HCT116 (cell line): Measurements from ENCODE around the gene FAM83F. TPM values are rescaled to one million over a fixed set of nuclear protein-coding genes. Genes with fewer than 3 reads are reported as not detected.

Experiments used
- ATAC-seq: fragments of 200-7000 bp; cut with Tn5 transposase; 2 replicates; pipeline ENCODE4 v1.9.1; 2020; ENCODE audit warnings: mild to moderate bottlenecking, moderate library complexity
- BruUV-seq: library from RNA; stranded (reverse); fragments of 400-500 nt; replicated peaks from 2 replicates; lab custom pipeline; 2021; lab: Mats Ljungman, UMichigan
- CTCF ChIA-PET: fragments of 300-600 bp; sonication (Branson Sonifier 250); formaldehyde crosslinking; loops from one replicate; lab custom pipeline; 2021; ENCODE audit warnings: antibody characterized with exemption; lab: Charles Lee
- POLR2A ChIA-PET: fragments of 300-600, 350-600 bp; sonication (Branson Sonifier 250); formaldehyde crosslinking; loops from one replicate; lab custom pipeline; 2021; ENCODE audit warnings: antibody characterized with exemption; lab: Charles Lee
- RAD21 ChIA-PET, 2 experiments: fragments of 300-600 bp; sonication (Branson Sonifier 250); formaldehyde crosslinking; loops; one replicate each; lab custom pipeline; 2023; ENCODE audit warnings: low total read pairs in 2 of 2; ENCODE audit not compliant: uncharacterized antibody in 2 of 2, unreplicated experiment in 2 of 2, low non-redundant PET in 1 of 2; lab: Charles Lee
- DNase-seq: peaks from one replicate; pipeline ENCODE4 v3.0.0-alpha.2; 2010; ENCODE audit warnings: low read depth, low spot score
- H2AFZ ChIP-seq: fragments of 200-600 bp; shearing (Covaris generic), sonication (generic); 2 replicates; pipeline ENCODE4 v1.6.1; 2017; ENCODE audit warnings: low read depth, mixed run types, mixed read lengths, antibody characterized with exemption, low read length; ENCODE audit not compliant: poor library complexity, severe bottlenecking
- H3K27ac ChIP-seq: 2 replicates; pipeline ENCODE4 v1.5.1; 2012; ENCODE audit warnings: low read depth, low read length
- H3K27me3 ChIP-seq: fragments of 200-600 bp; sonication (generic); 2 replicates; pipeline ENCODE4 v1.6.1; 2016; ENCODE audit warnings: mixed run types, low read length, mixed read lengths; ENCODE audit not compliant: insufficient read depth
- H3K36me3 ChIP-seq, 2 experiments: fragments of 200-500 bp in 1 of 2; fragments of 200-600 bp in 1 of 2; sonication (Bioruptor generic) in 1 of 2; sonication (generic) in 1 of 2; 2 replicates each; pipeline versions ENCODE4 v1.5.1 to v1.6.1; 2014 to 2016; ENCODE audit warnings: low read length in 2 of 2, inconsistent platforms in 1 of 2, mixed read lengths in 1 of 2, mixed run types in 1 of 2; ENCODE audit not compliant: insufficient read depth in 2 of 2, control insufficient read depth in 1 of 2
- H3K4me1 ChIP-seq, 2 experiments: fragments of 200-600 bp in 1 of 2; sonication (generic) in 1 of 2; 2 replicates each; pipeline versions ENCODE4 v1.5.1 to v1.6.1; 2012 to 2017; ENCODE audit warnings: low read length in 2 of 2, inconsistent platforms in 1 of 2, mild to moderate bottlenecking in 1 of 2, mixed read lengths in 1 of 2, mixed run types in 1 of 2, moderate library complexity in 1 of 2; ENCODE audit not compliant: insufficient read depth in 2 of 2, control insufficient read depth in 1 of 2
- H3K4me2 ChIP-seq: fragments of 200-600 bp; sonication (generic); 2 replicates; pipeline ENCODE4 v1.6.1; 2017; ENCODE audit warnings: mixed run types, low read length, mixed read lengths
- H3K4me3 ChIP-seq, 2 experiments: fragments of 200-600 bp in 1 of 2; sonication (generic) in 1 of 2; replicated peaks in 1 of 2; 2 replicates each; pipeline ENCODE4 v1.5.1; 2011 to 2016; ENCODE audit warnings: low read length in 2 of 2, control low read depth in 1 of 2, low read depth in 1 of 2, mild to moderate bottlenecking in 1 of 2, mixed read lengths in 1 of 2, mixed run types in 1 of 2
- H3K79me2 ChIP-seq: fragments of 200-600 bp; sonication (generic); 2 replicates; pipeline ENCODE4 v1.6.1; 2017; ENCODE audit warnings: mild to moderate bottlenecking, mixed run types, low read length, moderate library complexity, mixed read lengths; ENCODE audit not compliant: insufficient read depth
- H3K9ac ChIP-seq: fragments of 200-600 bp; sonication (generic); 2 replicates; pipeline ENCODE4 v1.6.1; 2016; ENCODE audit warnings: low read length, mixed read lengths
- H3K9me2 ChIP-seq: fragments of 200-600 bp; sonication (generic), shearing (Covaris generic); 2 replicates; pipeline ENCODE4 v1.6.1; 2017; ENCODE audit warnings: mixed run types, mild to moderate bottlenecking, moderate library complexity; ENCODE audit not compliant: insufficient read depth
- H3K9me3 ChIP-seq, 2 experiments: fragments of 200-500 bp in 1 of 2; fragments of 200-600 bp in 1 of 2; sonication (Bioruptor generic) in 1 of 2; sonication (generic) in 1 of 2; 2 replicates each; pipeline ENCODE4 v1.6.1; 2014 to 2017; ENCODE audit warnings: low read length in 2 of 2, mixed read lengths in 2 of 2, inconsistent platforms in 1 of 2, low read depth in 1 of 2, mild to moderate bottlenecking in 1 of 2, mixed run types in 1 of 2, moderate library complexity in 1 of 2; ENCODE audit not compliant: control insufficient read depth in 1 of 2, insufficient read depth in 1 of 2
- H4K20me1 ChIP-seq: fragments of 200-600 bp; sonication (generic), shearing (Covaris generic); 2 replicates; pipeline ENCODE4 v1.6.1; 2017; ENCODE audit warnings: mixed run types, mild to moderate bottlenecking, moderate library complexity; ENCODE audit not compliant: insufficient read depth
- CBX3 ChIP-seq: IDR thresholded peaks from 2 replicates; pipeline ENCODE4 v1.6.1; 2012; ENCODE audit warnings: low read depth
- CTCF ChIP-seq, 3 experiments: fragments of 200-600 bp in 1 of 3; sonication (generic) in 1 of 3; IDR thresholded peaks in 2 of 3; conservative IDR thresholded peaks in 1 of 3; 2 replicates each; pipeline ENCODE4 v1.5.1; 2012 to 2017; ENCODE audit warnings: low read depth in 2 of 3, low read length in 2 of 3, antibody characterized with exemption in 1 of 3, borderline replicate concordance in 1 of 3, control low read depth in 1 of 3, mild to moderate bottlenecking in 1 of 3, mixed read lengths in 1 of 3, mixed run types in 1 of 3, moderate library complexity in 1 of 3; ENCODE audit not compliant: insufficient read depth in 1 of 3
- ELF1 ChIP-seq: IDR thresholded peaks from 2 replicates; pipeline ENCODE4 v1.6.1; 2012; ENCODE audit warnings: low read depth, borderline replicate concordance
- POLR2A ChIP-seq: IDR thresholded peaks from 2 replicates; pipeline ENCODE4 v1.7.0; 2011; ENCODE audit warnings: borderline replicate concordance; ENCODE audit not compliant: insufficient read depth, insufficient read length; ENCODE audit errors: extremely low read depth
- POLR2AphosphoS5 ChIP-seq: IDR thresholded peaks from 2 replicates; pipeline ENCODE4 v1.6.1; 2011; ENCODE audit warnings: mild to moderate bottlenecking, low read depth, low read length, moderate library complexity
- SIN3A ChIP-seq: IDR thresholded peaks from 2 replicates; pipeline ENCODE4 v1.6.1; 2012; ENCODE audit warnings: low read depth
- SRF ChIP-seq: IDR thresholded peaks from 2 replicates; pipeline ENCODE4 v1.6.1; 2012; ENCODE audit warnings: low read depth
- ZFX ChIP-seq: fragments of 450-650 bp; IDR thresholded peaks from 2 replicates; pipeline ENCODE4 v1.6.1; 2017
- intact Hi-C: fragments of 100-400 bp; cut with micrococcal nuclease; formaldehyde crosslinking; loops from 2 replicates; pipeline ENCODE4 v1.10.0; 2022
- total RNA-seq: library from RNA; stranded (reverse); gene quantifications from one replicate; pipeline ENCODE4 v1.2.1, GENCODE V29; 2021; ENCODE audit not compliant: unreplicated experiment

Gene FAM83F
- total RNA-seq, 1 experiment from 2014 or later: 24.5 TPM

DNA sequence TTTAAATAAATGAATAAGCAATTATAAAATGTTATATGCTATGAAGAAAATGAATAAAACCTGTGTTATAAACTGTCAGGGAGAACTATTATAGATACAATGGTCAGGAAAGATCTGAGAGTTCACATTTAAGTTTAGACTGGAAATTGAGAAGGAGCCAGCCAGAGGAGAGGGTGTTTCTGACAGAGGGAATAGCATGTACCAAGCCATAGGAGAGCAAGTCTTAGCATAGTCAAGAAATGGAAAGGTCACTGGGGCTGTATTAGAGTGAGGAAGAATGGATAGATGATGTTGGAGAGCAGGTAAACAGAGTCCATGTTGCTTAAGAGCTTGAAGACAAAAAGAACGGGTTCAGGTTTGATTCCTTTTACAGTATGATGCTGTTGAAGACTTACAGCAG lies 87.4 kb downstream of the FAM83F start:
- Histone ChIP-seq H3K4me3 (no peak overlapping the region), H4K20me1 (no peaks in the 10 kb centered on the region), H3K9ac (no peak overlapping the region), H3K9me2 (no peaks in the 10 kb centered on the region), H3K27ac (no peak overlapping the region), H3K4me2 (no peak overlapping the region), H3K27me3 (no peaks in the 10 kb centered on the region), H3K36me3 (no peaks in the 10 kb centered on the region), H3K79me2 (no peaks in the 10 kb centered on the region), H2AFZ (no peak overlapping the region), H3K4me1 (no peaks in the 10 kb centered on the region), H3K9me3 (no peaks in the 10 kb centered on the region)
- no TSS peak for BruUV-seq
- DNase-seq: no peak
- ChIA-PET CTCF (no interaction called here), POLR2A (no interaction called here), RAD21 (no interaction called here)
- TF ChIP-seq CTCF (IDR thresholded peaks at IDR 0.05 in 2 of 3, conservative IDR thresholded peaks at IDR 0.05 in 1 of 3; ENCODE audit: borderline replicate concordance in 1 of 3, insufficient read depth in 1 of 3, low read depth in 2 of 3, low read length in 2 of 3) (no peak), SIN3A (no peak), POLR2AphosphoS5 (no peak), POLR2A (no peak), SRF (no peak), ELF1 (no peak)
- no peak for ATAC-seq
- intact Hi-C loops: no loop called here

DNA sequence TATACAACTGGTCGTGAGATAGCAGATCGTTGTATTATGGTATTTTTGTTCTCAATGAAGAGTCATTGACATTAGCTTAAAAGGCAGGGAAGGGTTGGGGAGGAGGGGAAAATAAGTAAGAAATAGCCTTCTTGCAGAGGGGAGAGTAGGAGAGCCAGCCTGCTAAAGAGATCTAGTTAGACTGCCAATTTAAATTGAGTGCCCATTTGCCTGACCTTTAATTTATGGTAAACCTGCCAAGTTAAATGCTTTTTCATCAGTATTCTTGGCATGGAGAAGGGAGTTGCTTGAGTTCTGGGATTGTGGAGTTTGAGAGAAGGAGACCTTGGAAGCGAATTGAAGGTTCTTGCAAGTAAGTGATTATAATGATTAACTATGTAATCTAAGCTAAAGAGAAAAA lies 89.0 kb downstream of the FAM83F start:
- ATAC-seq: no peak
- BruUV-seq: no TSS peak
- no peaks in the 10 kb centered on the region for H3K4me1 ChIP-seq
- intact Hi-C loops: no loop called here
- RAD21 ChIA-PET: no interaction called here
- H2AFZ ChIP-seq: no peak overlapping the region
- no peaks in the 10 kb centered on the region for H4K20me1 ChIP-seq
- no peaks in the 10 kb centered on the region for H3K36me3 ChIP-seq
- H3K9me2 ChIP-seq: no peaks in the 10 kb centered on the region
- TF ChIP-seq CBX3 (no peak), SIN3A (no peak), SRF (no peak), ZFX (no peak)
- H3K9ac ChIP-seq: no peak overlapping the region
- POLR2A ChIA-PET: no interaction called here
- H3K27me3 ChIP-seq: no peaks in the 10 kb centered on the region
- no peak for DNase-seq
- CTCF ChIA-PET: no interaction called here
- H3K9me3 ChIP-seq: no peaks in the 10 kb centered on the region
- no peaks in the 10 kb centered on the region for H3K79me2 ChIP-seq
- H3K4me3 ChIP-seq: no peak overlapping the region
- H3K4me2 ChIP-seq: no peak overlapping the region
- no peak overlapping the region for H3K27ac ChIP-seq
